Measurements from ENCODE around the gene SIAE.

DNA sequence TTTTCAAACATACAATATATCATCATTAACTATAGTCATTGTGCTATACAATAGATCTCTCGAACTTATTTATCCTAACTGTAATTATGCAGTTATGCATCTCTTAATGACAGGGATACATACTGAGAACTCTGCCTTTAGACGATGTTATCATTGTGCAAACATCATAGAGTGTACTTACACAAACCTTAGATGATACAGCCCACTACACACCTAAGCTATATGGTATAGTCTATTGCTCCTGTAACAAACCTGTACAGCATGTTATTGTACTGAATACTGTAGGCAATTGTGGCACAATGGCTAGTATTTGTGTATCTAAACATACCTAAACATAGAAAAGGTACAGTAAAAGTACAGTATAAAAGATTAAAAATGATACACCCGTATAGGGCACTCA, 38.9 kb upstream of the SIAE start:
- TF ChIP-seq, protein P1, sequence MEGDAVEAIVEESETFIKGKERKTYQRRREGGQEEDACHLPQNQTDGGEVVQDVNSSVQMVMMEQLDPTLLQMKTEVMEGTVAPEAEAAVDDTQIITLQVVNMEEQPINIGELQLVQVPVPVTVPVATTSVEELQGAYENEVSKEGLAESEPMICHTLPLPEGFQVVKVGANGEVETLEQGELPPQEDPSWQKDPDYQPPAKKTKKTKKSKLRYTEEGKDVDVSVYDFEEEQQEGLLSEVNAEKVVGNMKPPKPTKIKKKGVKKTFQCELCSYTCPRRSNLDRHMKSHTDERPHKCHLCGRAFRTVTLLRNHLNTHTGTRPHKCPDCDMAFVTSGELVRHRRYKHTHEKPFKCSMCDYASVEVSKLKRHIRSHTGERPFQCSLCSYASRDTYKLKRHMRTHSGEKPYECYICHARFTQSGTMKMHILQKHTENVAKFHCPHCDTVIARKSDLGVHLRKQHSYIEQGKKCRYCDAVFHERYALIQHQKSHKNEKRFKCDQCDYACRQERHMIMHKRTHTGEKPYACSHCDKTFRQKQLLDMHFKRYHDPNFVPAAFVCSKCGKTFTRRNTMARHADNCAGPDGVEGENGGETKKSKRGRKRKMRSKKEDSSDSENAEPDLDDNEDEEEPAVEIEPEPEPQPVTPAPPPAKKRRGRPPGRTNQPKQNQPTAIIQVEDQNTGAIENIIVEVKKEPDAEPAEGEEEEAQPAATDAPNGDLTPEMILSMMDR (IDR thresholded peaks at IDR 0.05), result no peak
- TF ChIP-seq POLR2A (IDR thresholded peaks at IDR 0.05) (no peak), EP300 (IDR thresholded peaks at IDR 0.05) (no peak)
